Measurements from ENCODE around the gene AGGF1. TPM values are rescaled to one million over a fixed set of nuclear protein-coding genes. Genes with fewer than 3 reads are reported as not detected.
"Not testable (repeated sequence)": the region's sequence is repeated elsewhere in the genome, so short reads cannot be mapped to it uniquely, and the experiment has no call there.

Gene AGGF1
- total RNA-seq, 1 donor from 2014 or later = 43.6 TPM

- no peak for DNase-seq (ENCODE audit: low read depth)
Observed at GRCh38 chr5:77086368-77086688, 56.1 kb downstream of the AGGF1 start.

- DNase-seq (ENCODE audit: low read depth) = peak; percentile 92
Observed at GRCh38 chr5:77086689-77087483, 56.7 kb downstream of the AGGF1 start, which contains the start of gene ZBED3. TSS of gene ZBED3 (minus strand) at chr5:77087285. CDS start at chr5:77077878, 9,407 bp downstream.

- DNase-seq (ENCODE audit: low read depth) = no peak
Observed at GRCh38 chr5:77087484-77088261, 57.5 kb downstream of the AGGF1 start.

GRCh38 chr5:77095189-77095588 is 65.0 kb downstream of the AGGF1 start:
- no peak for DNase-seq (ENCODE audit: low read depth)

- DNase-seq (ENCODE audit: low read depth) = peak; percentile 66
Observed at GRCh38 chr5:77101298-77101697, 71.1 kb downstream of the AGGF1 start.

- DNase-seq (ENCODE audit: low read depth) = no peak
Observed at GRCh38 chr5:77102549-77102948, 72.3 kb downstream of the AGGF1 start.

- DNase-seq (ENCODE audit: low read depth) = peak; percentile 21
Observed at GRCh38 chr5:77103457-77103856, 73.3 kb downstream of the AGGF1 start.

GRCh38 chr5:77104813-77105212 is 74.6 kb downstream of the AGGF1 start:
- DNase-seq (ENCODE audit: low read depth) = no peak

- DNase-seq (ENCODE audit: low read depth) = not testable (repeated sequence)
Observed at GRCh38 chr5:77107035-77107434, 76.8 kb downstream of the AGGF1 start.

Other genes starting within 250 kb of the AGGF1 start
- 119 and 170 TPM in 2 replicates for gene F2RL1, start 211.4 kb upstream of the AGGF1 start, total RNA-seq
- not detected in 2 replicates for gene S100Z, start 180.4 kb upstream of the AGGF1 start, total RNA-seq
- gene CRHBP, start 77.4 kb upstream of the AGGF1 start, total RNA-seq = not detected in 2 replicates
- 0.69 and 13.4 TPM in 2 replicates for gene ZBED3, start 56.9 kb downstream of the AGGF1 start, total RNA-seq
- 0.05 TPM in 1 of 2 replicates, not detected in the other for gene PDE8B, start 180.3 kb downstream of the AGGF1 start, total RNA-seq

Measured in renal cortical epithelial cell (primary cell).